Stimulated activated CD8-positive, alpha-beta memory T cell treated with anti-CD3 and anti-CD28 coated beads, Interleukin-2, amount 100 ng/mL, for 1 hour (primary cell): ENCODE results near the gene RPS15A.
"Not testable (repeated sequence)": the region's sequence is repeated elsewhere in the genome, so short reads cannot be mapped to it uniquely, and the experiment has no call there.

Source experiments
- DNase-seq, 2 donors: peaks; one replicate each; pipeline ENCODE4 v3.0.0-alpha.2; 2020; ENCODE audit warnings: low read depth in 2 of 2

RPS15A gene

DNA sequence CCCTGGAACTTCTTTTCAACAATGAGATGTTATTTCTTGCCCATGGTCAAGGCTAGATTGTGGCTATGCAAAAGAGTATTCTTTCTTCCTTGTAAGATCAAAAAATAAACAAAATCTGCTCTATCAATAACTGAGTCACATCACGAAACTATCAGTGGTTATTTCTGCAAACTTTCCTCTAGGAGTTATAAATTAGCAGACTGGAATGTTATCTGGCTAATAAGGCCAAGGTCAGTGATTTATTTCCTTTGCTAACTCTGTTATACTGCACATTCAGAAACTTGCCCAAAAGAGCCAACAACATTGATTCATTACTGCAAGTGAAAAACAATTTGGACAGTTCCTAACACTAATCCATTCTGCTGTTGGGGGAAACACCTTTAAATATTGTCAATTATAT, 6.2 kb upstream of the RPS15A start:
- DNase-seq: no peak

DNA sequence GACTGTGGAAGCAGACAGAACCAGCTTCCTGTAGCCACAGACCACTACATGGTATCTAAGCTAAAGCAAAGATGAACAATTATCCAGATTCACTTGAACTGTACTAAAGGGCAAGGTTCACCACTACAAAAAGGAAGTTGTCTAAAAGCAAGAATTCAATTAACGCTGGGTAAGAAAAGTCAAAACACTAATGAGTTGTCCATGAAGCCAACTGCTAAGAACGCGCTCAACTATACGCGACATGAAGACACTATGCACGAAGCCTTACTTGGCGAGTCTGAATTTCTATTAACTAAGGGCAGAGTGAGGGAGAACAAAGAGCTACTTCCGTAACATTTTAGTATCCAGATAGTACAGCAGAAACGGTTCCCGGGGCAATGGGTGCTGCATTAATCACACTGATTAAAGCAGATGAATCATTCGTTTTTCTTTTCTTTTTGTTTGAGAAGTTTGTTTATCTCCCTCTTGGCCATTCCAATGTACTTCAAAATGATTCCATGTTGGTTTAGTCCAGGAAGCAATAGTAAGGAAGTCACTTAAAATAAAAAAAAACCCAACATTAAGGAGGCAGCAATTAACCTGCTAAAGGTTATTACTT, 2.8 kb upstream of the RPS15A start:
- DNase-seq: no peak

DNA sequence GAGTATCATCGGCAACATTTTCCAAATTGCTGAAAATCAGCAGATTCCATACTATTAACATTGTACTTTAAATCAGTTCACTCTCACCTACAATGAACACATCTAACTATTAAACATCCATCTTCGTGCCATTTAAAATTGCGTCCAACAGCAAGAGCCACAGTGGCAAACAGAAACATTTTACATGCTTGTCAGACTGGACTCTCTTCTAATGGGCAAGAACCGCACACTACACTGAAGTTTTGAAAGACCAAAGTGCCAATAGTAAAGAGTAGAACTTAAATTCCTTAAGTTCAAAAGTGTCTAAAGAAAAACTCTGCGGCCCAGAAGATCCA, 652 bp downstream of the RPS15A start:
- DNase-seq: no peak

DNA sequence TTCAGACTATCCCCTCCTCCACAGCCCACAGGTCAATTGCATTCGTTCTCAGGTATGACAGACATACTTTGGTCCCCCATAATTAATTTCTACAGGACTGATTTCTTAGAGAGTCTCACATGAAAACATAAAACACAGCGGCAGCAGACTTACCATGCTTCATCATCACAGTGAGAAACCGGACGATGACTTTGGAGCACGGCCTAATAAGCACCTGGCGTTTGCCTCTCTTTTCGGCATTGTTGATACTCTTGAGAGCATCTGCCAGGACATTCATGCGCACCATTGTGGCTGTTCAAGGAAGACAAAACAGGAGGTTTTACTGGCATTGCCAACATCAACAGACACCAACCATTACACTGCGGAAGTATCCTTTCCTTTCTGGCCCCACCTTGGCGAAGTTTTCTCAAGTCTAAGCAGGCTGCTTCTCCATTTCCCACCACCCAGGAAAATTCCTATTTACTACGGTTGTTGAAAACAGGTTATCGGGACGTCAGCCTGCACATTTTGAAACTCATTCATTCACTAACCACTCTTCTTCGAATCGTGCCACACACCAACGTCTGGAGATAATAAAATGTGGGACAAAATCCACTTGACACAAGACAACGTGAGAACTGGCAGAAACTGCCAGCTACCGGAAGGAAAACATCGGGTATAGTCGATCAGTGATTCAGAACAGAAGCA, 1.2 kb downstream of the RPS15A start:
- no peak for DNase-seq

DNA sequence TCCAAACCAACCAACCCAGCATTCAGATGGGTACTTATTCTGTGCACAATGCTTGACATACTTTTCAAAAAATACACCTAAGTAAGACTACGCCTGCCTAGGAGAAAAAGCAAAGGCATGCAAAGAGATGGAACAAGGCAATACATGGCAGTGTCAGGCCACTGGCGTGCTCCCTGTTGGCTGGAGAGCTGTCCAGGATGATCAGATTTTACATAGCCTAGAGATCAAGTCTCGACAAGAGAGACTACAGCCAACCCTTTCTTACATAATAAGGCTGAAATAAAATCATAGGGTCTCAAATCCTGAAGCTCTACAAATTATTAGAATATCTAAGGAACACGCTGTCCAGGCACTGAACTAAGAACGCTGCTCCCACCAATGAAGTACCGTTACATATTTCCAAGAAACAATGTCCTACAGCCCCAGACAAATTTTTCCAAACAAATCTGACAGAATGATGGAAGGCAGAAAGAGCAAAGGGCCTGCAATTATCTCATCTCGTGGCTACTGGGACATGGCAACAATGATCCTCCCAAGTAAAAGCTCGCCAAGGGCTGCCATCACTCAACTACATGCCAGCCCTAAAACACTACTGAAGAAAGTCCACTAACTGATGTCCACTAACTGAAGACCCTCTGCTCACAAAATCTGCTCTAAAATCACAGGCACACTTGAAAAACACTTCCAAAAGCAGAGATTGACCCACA, 5.1 kb downstream of the RPS15A start:
- DNase-seq: no peak

DNA sequence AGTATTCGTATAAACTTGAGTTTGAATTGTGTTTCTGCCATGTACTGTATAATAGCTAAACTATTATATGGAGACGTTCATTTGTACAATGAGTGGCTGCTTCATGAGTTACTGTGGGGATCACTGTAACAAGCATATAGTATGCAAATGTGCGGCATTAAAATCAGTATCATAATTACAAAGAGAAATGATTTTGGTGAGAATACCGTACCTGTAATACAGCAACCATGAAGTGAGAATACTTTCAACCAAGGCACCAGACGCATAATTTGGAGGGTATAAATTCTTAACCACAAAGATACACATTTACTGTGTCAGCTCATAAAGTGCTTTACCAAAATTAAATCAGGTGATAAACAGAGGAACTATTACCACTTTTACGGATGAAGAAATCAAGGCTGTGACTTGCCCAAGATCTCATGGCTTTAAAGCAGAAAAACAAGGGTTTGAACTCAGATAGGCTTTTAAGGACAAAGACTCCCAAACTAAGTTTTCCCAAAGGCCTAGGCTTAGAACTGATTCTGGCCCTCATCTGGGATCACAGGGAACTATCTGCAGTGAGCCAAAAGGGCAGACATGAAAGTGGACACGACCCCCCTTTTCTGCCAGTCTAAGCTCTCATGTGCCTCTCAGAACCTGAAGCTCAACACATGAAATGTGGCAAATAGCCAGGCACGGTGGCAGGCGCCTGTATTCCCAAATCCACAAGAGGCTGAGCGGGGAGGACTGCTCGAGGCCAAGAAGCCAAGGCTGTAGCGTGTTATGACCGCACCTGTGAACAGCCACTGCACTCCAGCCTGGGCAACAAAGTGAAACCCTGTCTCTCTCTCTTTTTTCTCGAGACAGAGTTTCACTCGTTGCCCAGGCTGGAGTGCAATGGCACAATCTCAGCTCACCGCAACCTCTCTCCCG, 6.4 kb downstream of the RPS15A start:
- DNase-seq: no peak

DNA sequence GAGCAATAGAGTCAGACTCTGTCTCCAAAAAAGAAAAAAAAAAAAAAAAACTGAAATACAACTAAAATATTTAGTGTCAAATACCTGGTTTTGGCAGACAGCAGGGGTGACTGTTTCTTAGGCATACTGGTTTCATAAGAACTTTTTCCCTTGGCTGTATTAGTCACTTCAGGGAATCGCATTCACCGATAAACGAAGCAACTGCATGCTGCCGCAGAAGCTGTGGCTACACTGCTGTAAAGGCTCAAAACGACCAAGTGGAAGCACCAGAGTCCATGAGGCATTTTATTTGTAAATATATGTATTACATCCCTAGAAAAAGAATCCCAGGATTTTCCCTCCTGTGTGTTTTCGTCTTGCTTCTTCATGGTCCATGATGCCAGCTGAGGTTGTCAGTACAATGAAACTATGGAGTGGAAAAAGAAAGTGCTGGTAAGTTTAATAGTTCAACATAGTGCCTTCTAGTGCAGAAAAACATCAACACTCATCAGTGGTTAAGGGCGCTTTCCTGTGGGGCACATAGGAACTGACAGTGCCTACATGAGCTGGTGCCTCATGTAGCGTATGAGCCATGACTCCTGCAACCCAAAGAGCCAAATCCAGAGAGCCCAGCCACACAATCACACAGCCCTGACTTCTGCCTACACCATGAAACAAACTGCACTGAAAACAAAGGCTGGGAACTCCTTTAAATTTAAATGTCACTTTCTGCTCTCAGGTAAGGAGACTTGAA, 7.3 kb downstream of the RPS15A start:
- no peak for DNase-seq

DNA sequence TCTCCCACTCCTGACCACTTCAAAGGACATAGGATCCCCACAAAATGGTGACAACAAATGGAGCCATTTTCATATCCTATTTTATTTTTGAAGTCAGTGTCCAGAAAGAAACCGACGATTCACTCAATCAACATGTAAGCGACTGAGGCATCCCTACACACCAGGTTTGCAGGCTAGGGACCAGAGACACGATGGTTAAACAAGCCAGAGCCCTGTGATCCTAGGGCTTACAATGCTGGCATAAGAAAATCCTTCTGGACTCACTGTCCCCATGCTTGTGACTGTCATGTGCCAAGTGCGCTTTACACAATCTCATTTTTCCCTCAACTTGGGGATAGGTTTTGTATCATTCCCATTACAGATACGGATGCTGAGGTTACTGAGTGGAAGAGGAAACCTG, 8.9 kb downstream of the RPS15A start:
- not testable (repeated sequence) for DNase-seq

DNA sequence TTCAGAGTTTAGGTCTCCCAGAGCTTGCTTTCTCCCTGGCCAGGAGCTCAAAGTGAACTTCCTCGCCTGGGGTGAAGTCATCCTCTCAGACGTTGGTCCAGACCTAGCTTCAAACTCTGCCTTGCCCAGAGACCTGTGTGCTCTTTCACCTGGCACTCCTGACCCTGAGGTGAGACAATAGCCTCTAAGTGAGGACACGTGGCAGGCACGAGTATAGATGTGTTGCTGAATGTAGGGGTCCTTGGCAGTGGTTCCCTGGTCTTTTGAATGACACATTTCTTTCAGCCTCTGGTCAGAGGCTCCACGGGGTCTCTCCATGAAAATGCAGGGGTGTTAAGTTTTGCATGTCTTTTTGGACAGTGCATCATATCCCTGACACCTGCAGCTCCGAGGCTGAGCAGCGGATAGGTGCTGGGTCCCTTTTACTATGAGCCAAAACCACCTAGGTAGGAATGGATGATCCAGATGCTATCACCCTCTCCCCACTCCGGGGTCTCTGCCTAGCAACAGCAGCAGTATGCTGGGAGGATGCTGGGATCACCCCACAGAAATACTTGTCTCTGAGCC, 9.6 kb downstream of the RPS15A start:
- not testable (repeated sequence) for DNase-seq

DNA sequence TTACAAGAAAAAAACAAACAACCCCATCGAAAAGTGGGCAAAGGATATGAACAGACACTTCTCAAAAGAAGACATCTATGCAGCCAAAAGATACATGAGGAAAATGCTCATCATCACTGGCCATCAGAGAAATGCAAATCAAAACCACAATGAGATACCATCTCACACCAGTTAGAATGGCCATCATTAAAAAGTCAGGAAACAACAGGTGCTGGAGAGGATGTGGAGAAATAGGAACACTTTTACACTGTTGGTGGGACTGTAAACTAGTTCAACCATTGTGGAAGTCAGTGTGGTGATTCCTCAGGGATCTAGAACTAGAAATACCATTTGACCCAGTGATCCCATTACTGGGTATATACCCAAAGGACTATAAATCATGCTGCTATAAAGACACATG, 12.5 kb downstream of the RPS15A start:
- not testable (repeated sequence) for DNase-seq

DNA sequence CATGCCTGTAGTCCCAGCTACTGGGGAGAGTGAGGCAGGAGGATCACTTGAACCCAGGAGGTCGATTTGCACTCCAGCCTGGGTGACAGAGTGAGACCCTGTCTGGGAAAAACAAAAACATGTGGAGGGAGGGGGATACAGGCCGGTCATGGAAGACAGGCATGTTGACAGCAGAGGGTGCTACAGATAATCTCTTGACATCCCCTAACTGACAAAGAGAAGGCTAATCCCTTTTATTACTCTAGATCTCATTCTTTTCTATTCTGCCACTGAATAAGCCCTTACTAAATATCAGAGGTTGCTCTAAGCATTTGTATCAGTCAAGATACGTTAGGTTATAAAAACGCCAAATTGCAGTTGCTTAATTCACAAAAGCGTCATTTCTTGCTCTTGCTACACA, 13.8 kb downstream of the RPS15A start:
- not testable (repeated sequence) for DNase-seq

DNA sequence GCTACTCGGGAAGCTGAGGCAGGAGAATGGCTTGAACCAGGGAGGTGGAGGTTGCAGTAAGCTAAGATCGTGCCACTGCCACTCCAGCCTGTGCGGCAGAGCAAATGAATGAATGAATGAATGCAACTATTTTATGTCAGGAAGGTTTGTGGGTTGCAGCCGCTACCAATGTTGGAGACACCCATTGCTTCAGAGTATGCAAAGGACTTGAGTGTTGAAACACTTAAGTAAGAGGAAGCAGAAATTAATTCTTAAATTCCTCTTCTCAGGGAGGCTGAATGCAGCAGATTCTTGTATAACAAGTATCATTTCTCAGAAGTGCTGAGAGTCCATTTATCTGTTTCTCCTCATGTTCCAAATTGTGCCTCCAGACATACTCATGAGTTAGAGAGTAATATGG, 15.5 kb downstream of the RPS15A start:
- DNase-seq: not testable (repeated sequence)

DNA sequence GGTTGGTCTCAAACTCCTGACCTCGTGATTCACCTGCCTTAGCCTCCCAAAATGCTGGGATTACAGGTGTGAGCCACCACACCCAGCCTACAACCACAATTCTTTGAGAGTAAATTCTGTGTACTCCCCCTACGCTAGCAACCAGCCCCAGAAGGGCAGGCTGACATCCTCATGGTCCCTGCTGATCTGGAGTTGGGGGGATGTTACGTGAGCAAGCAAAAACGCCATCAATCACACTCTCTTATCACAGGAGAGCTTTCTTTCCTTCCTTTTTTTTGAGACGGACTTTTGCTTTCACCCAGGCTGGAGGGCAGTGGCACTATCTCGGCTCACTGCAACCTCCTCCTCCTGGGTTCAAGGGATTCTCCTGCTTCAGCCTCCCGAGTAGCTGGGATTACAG, 18.0 kb downstream of the RPS15A start:
- DNase-seq: not testable (repeated sequence)

DNA sequence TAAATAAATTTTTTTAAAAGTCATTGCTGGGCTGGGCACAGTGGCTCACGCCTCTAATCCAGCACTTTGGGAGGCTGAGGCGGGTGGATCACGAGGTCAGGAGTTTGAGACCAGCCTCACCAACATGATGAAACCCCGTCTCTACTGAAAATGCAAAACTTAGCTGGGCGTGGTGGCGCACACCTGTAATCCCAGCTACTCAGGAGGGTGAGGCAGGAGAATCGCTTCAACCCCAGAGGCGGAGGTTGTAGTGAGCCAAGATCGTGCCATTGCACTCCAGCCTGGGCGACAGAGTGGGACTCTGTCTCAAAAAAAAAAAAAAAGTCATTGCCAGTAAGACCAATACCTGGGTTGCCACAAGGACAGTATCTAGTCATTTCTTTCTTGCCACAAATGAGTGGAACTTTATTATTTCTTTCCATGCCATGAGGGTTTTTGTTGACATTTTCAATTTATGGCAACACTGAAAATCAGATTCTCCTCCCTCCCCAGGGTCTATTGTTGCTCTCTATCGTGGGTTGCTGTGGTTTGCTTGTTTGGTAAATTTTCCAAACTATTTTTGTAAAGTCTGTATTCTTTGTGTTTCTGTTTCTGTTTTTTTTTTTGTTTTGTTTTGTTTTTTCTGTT, 19.7 kb downstream of the RPS15A start:
- not testable (repeated sequence) for DNase-seq

DNA sequence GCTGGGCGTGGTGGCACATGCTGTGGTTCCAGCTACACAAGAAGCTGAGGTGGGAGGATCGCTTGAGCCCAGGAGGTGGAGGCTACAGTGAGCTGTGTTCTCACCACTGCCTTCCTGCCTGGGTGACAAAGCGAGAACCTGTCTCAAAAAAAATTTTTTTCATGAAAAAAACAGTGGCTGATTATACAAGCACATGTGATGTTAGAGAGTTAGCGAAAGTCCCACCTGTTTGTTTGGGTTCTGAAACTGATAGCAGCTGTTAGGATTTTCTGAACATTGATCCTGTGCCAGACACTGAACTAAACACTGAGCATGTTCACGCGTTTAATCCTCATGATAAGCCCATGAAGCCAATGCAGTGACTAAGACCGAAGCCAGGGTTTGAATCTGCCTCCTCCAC, 22.9 kb downstream of the RPS15A start:
- not testable (repeated sequence) for DNase-seq

DNA sequence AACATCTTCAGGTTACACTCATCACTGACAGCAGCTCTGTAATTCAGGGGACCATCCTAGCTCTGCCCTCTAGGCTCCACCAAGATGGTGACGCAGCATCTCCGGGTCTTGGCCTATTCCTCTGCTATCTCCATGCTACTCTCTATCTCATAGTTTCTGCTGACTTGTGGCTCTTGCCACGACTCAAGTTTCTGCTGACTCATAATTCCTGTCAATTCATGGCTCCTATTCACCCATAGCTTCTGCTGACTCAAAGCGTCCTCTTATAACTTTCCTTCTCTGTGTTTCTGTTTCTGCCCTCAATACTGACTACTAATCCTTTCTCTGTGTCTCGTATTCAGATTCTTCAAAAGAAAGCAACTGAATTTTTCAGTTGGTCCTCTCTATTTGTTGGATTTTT, 27.4 kb downstream of the RPS15A start:
- not testable (repeated sequence) for DNase-seq

DNA sequence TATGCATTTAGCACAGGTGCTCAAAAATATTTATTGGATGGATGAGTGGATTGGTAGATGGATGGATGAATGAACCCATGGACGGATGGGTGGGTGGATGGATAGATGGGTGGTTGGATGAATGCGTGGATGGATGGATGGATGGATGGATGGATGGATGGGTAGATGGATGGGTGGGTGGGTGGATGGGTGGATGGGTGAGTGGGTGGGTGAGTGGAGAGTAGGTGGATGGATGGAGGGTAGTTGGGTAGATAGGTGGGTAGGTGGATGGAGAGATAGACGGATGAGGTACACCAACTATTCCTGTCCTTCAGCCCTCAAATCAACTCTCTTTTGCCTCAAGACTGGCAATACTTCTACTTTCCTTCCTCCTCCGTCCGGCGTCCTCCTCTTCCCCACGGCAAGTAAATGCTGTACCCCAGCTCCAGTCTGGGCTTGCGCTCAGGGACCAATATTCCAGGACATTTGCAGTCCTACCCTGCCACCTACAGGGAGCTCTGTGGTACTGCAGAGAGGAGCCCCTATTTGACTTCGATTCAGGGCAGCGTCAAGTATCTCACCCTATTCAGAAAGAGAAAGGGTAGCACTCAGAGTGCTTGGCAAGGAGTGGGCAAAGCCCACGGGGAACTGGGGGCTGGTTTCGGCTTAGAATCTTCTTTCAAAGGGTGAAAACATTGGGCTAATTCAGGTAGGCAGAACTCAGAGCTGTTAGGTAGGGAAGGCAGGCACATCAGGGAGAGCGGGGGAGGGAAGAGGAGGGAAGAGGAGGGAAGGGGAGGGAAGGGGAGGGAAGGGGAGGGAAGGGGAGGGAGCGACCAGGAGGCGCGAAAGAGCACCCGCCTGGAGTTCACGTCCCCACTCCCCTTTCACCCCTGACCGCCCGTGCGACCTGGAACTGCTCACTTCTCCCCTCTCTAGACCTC, 30.3 kb downstream of the RPS15A start:
- DNase-seq: peak in 1 of 2 donors; percentile 9

DNA sequence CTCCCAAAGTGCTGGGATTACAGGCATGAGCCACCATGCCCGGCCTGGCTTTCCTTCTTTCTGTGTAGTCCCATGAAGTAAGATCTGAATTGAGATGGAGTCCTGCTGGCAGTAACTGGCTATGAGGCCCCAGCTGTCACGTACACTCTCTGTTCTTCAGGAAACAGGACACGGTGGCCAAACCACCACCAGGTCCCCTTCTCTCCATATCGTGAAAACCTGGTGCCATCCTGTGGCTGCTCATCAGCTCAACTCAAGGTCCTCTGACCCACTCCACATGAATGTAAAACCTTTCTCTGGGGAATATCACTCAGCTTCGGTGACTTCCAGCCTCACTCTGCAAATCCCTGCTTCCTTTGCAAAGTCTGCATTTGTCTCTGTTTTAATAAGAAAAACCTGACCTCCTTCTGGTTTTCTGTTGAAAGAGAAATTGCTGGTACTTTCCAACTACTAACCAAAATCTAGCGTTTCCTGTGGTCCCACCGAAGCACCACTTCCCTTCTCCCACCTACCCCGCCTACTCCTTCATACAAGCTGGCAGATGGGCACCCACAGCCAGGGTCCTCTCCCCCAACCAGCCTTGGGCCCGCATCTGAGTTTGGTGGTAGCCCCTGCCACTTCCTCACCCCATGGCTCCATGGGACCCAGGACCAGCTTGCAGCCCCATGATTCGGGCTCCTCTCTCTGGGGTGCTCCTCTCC, 32.0 kb downstream of the RPS15A start:
- DNase-seq: not testable (repeated sequence)

DNA sequence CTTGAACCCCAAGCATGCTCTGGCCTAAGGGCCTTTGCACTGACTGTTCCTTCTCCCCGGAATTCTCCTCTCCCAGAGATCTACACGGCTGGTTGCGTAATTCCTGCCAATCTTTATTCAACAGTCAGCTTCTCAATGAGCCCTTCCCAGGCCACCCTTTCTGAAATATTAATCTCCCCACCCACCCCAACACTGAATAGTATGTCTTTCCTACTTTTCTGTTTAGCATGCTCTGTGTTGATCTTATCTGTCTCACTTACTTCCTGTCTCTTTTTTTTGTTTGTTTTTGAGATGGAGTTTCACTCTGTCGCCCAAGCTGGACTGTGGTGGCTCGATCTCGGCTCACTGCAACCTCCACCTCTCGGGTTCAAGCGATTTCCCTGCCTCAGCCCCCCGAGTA, 33.5 kb downstream of the RPS15A start:
- not testable (repeated sequence) for DNase-seq
